HEK293 (cell line): ENCODE data around the gene KCNQ2.
A peak's percentile ranks its signal among the peaks of the same experiment; 100 is the strongest.

Experiments used
- CTCF ChIA-PET: fragments of 350-600 bp; formaldehyde crosslinking; extraction: SDS; loops from one replicate; lab custom pipeline; 2021; ENCODE audit warnings: antibody characterized with exemption; lab: Yijun Ruan, JAX
- POLR2A ChIA-PET: fragments of 300-600 bp; formaldehyde crosslinking; extraction: SDS; loops from one replicate; lab custom pipeline; 2020; ENCODE audit warnings: antibody characterized with exemption, inconsistent platforms; lab: Yijun Ruan, JAX
- H3K27ac ChIP-seq: fragments of 200-500 bp; sonication (Bioruptor generic); 2 replicates; pipeline ENCODE4 v1.5.1; 2014; ENCODE audit warnings: low read depth, low read length, control low read depth, inconsistent platforms; ENCODE audit errors: extremely low read depth
- H3K36me3 ChIP-seq, 2 experiments: fragments of 200-500 bp in 1 of 2; sonication (Bioruptor generic) in 1 of 2; 1 replicate in 1 of 2; 2 replicates in 1 of 2; pipeline ENCODE4 v1.5.1; 2014 to 2017; ENCODE audit warnings: inconsistent platforms in 2 of 2, low read length in 2 of 2; ENCODE audit not compliant: control insufficient read depth in 2 of 2, insufficient read depth in 1 of 2
- H3K4me1 ChIP-seq: fragments of 200-500 bp; sonication (Bioruptor generic); 2 replicates; pipeline ENCODE4 v1.5.1; 2014; ENCODE audit warnings: mild to moderate bottlenecking, low read length, inconsistent platforms; ENCODE audit not compliant: control insufficient read depth, insufficient read depth
- H3K4me3 ChIP-seq: 2 replicates; pipeline ENCODE4 v1.5.1; 2011; ENCODE audit warnings: low read depth, mild to moderate bottlenecking, control low read depth, low read length, moderate library complexity
- H3K9me3 ChIP-seq: fragments of 200-500 bp; sonication (Bioruptor generic); 2 replicates; pipeline ENCODE4 v1.5.1; 2014; ENCODE audit warnings: low read depth, low read length, inconsistent platforms; ENCODE audit not compliant: control insufficient read depth, insufficient read depth
- EGR2 ChIP-seq: fragments of 450-650 bp; formaldehyde crosslinking; IDR thresholded peaks from 2 replicates; pipeline ENCODE4 v1.5.1; 2016; ENCODE audit warnings: low read depth, missing biosample characterization, missing genetic modification characterization
- KLF9 ChIP-seq: fragments of 450-650 bp; formaldehyde crosslinking; IDR thresholded peaks from 2 replicates; pipeline ENCODE4 v1.5.1; 2016; ENCODE audit warnings: missing biosample characterization, missing genetic modification characterization, low read depth
- MEIS1 ChIP-seq: sonication (generic); formaldehyde crosslinking; IDR thresholded peaks from 2 replicates; pipeline ENCODE4 v1.8.1; 2022; ENCODE audit warnings: missing genetic modification reagents, mild to moderate bottlenecking, borderline replicate concordance
- REPIN1 ChIP-seq: fragments of 450-650 bp; formaldehyde crosslinking; IDR thresholded peaks from 2 replicates; pipeline ENCODE4 v1.5.1; 2017; ENCODE audit warnings: missing biosample characterization, missing genetic modification characterization, low read depth
- SP7 ChIP-seq: fragments of 450-650 bp; formaldehyde crosslinking; IDR thresholded peaks from 2 replicates; pipeline ENCODE4 v1.5.1; 2016; ENCODE audit warnings: missing biosample characterization, missing genetic modification characterization
- ZFP3 ChIP-seq: fragments of 450-650 bp; formaldehyde crosslinking; IDR thresholded peaks from 2 replicates; pipeline ENCODE4 v1.5.1; 2016; ENCODE audit warnings: low read depth, missing biosample characterization, missing genetic modification characterization
- ZFP41 ChIP-seq: fragments of 450-650 bp; formaldehyde crosslinking; IDR thresholded peaks from 2 replicates; pipeline ENCODE4 v1.5.1; 2016; ENCODE audit warnings: missing biosample characterization, missing genetic modification characterization, borderline replicate concordance
- ZIC2 ChIP-seq: fragments of 450-650 bp; formaldehyde crosslinking; IDR thresholded peaks from 2 replicates; pipeline ENCODE4 v1.5.1; 2016; ENCODE audit warnings: missing biosample characterization, missing genetic modification characterization
- ZNF24 ChIP-seq: fragments of 450-650 bp; formaldehyde crosslinking; IDR thresholded peaks from 2 replicates; pipeline ENCODE4 v1.5.1; 2016; ENCODE audit warnings: missing biosample characterization, missing genetic modification characterization
- ZNF335 ChIP-seq: fragments of 450-650 bp; formaldehyde crosslinking; conservative IDR thresholded peaks from 2 replicates; pipeline ENCODE4 v1.5.1; 2016; ENCODE audit warnings: missing biosample characterization, missing genetic modification characterization
- ZNF366 ChIP-seq: fragments of 450-650 bp; formaldehyde crosslinking; conservative IDR thresholded peaks from 2 replicates; pipeline ENCODE4 v1.5.1; 2016; ENCODE audit warnings: missing biosample characterization, missing genetic modification characterization
- ZNF529 ChIP-seq: fragments of 450-650 bp; formaldehyde crosslinking; IDR thresholded peaks from 2 replicates; pipeline ENCODE4 v1.5.1; 2017; ENCODE audit warnings: missing genetic modification characterization, missing biosample characterization; ENCODE audit not compliant: insufficient replicate concordance
- ZNF600 ChIP-seq: fragments of 450-650 bp; formaldehyde crosslinking; IDR thresholded peaks from 2 replicates; pipeline ENCODE4 v1.5.1; 2016; ENCODE audit warnings: missing biosample characterization, missing genetic modification characterization
- ZNF610 ChIP-seq: fragments of 450-650 bp; formaldehyde crosslinking; IDR thresholded peaks from 2 replicates; pipeline ENCODE4 v1.5.1; 2016; ENCODE audit warnings: missing biosample characterization, missing genetic modification characterization, borderline replicate concordance
- ZNF621 ChIP-seq: fragments of 450-650 bp; formaldehyde crosslinking; IDR thresholded peaks from 2 replicates; pipeline ENCODE4 v1.5.1; 2017; ENCODE audit warnings: missing biosample characterization, missing genetic modification characterization
- ZNF660 ChIP-seq: fragments of 450-650 bp; IDR thresholded peaks from 2 replicates; pipeline ENCODE4 v1.5.1; 2018; ENCODE audit warnings: missing biosample characterization, mild to moderate bottlenecking, missing genetic modification characterization
- TF ChIP-seq, protein P1 (sequence below): fragments of 450-650 bp; formaldehyde crosslinking; IDR thresholded peaks from 2 replicates; pipeline ENCODE4 v1.5.1; 2016; ENCODE audit warnings: missing biosample characterization, missing genetic modification characterization
- TF ChIP-seq, protein P2 (sequence below): fragments of 450-650 bp; formaldehyde crosslinking; IDR thresholded peaks from 2 replicates; pipeline ENCODE4 v1.5.1; 2016; ENCODE audit warnings: missing biosample characterization, missing genetic modification characterization
- TF ChIP-seq, protein P3 (sequence below): fragments of 450-650 bp; formaldehyde crosslinking; IDR thresholded peaks from 2 replicates; pipeline ENCODE4 v1.5.1; 2016; ENCODE audit warnings: missing biosample characterization, missing genetic modification characterization
- TF ChIP-seq, protein P4 (sequence below): fragments of 450-650 bp; formaldehyde crosslinking; optimal IDR thresholded peaks from 2 replicates; pipeline ENCODE3; 2016; ENCODE audit warnings: missing biosample characterization, mild to moderate bottlenecking, missing genetic modification characterization
- TF ChIP-seq, protein P5 (sequence below): fragments of 450-650 bp; formaldehyde crosslinking; IDR thresholded peaks from 2 replicates; pipeline ENCODE4 v1.5.1; 2016; ENCODE audit warnings: missing biosample characterization, missing genetic modification characterization

KCNQ2 gene

DNA sequence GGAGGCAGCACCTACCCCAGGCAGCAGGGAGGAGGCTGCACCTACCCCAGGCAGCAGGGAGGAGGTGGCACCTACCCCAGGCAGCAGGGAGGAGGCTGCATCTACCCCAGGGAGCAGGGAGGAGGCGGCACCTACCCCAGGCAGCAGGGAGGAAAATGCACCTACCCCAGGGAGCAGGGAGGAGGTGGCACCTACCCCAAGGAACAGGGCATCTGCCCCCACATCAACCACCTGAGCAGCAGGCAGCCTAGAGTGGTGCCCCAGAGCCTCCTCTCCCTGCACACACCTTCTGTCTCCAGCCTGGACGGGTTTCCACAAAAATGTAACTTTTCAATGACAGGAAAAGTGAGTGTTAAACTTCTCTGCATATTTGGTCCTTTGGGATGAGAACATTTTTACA is 10.2 kb downstream of the KCNQ2 start (continued):
- TF ChIP-seq, protein P1, sequence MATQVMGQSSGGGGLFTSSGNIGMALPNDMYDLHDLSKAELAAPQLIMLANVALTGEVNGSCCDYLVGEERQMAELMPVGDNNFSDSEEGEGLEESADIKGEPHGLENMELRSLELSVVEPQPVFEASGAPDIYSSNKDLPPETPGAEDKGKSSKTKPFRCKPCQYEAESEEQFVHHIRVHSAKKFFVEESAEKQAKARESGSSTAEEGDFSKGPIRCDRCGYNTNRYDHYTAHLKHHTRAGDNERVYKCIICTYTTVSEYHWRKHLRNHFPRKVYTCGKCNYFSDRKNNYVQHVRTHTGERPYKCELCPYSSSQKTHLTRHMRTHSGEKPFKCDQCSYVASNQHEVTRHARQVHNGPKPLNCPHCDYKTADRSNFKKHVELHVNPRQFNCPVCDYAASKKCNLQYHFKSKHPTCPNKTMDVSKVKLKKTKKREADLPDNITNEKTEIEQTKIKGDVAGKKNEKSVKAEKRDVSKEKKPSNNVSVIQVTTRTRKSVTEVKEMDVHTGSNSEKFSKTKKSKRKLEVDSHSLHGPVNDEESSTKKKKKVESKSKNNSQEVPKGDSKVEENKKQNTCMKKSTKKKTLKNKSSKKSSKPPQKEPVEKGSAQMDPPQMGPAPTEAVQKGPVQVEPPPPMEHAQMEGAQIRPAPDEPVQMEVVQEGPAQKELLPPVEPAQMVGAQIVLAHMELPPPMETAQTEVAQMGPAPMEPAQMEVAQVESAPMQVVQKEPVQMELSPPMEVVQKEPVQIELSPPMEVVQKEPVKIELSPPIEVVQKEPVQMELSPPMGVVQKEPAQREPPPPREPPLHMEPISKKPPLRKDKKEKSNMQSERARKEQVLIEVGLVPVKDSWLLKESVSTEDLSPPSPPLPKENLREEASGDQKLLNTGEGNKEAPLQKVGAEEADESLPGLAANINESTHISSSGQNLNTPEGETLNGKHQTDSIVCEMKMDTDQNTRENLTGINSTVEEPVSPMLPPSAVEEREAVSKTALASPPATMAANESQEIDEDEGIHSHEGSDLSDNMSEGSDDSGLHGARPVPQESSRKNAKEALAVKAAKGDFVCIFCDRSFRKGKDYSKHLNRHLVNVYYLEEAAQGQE = no peak
- TF ChIP-seq ZNF660 (tag by site-specific recombination) = no peak
- TF ChIP-seq ZNF621 (tag by site-specific recombination) = no peak
- no peak for TF ChIP-seq ZNF610
- TF ChIP-seq REPIN1 (tag by site-specific recombination) = no peak
- TF ChIP-seq ZNF335 (tag by site-specific recombination) = no peak

DNA sequence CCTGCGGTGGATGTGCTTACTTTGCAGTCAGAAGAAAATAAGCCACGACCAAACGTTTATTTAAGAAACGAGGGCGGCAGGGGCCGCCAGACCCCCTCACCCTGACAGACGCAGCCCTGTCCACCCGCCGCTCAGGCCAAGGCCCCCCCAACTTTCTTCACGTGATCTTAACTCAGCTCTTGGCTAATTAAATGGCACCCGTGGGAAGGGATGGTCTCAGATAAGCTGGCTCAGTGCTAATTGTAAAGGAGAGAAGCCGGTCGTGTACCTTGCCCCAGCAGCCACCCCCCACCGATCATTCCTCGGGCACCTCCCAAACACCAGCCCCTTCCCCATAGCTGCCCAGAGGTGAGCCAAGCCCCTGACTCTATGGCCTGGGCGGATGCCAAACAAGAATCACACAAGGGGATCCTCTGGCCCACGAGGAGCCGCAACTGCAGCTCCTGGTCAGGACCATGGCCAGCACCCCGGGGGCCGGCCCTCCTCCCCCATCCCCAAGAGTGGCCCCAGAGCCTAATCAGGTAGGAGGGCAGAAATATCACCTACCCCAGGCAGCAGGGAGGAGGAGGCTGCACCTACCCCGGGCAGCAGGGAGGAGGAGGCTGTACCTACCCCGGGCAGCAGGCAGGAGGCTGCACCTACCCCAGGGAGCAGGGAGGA is 11.2 kb downstream of the KCNQ2 start:
- Histone ChIP-seq H3K9me3 (no peaks in the 10 kb centered on the region), H3K27ac (no peak overlapping the region), H3K4me1 (no peaks in the 10 kb centered on the region), H3K36me3 (no peaks in the 10 kb centered on the region), H3K4me3 (no peak overlapping the region)
- POLR2A ChIA-PET = no interaction called here
- TF ChIP-seq, protein P2, sequence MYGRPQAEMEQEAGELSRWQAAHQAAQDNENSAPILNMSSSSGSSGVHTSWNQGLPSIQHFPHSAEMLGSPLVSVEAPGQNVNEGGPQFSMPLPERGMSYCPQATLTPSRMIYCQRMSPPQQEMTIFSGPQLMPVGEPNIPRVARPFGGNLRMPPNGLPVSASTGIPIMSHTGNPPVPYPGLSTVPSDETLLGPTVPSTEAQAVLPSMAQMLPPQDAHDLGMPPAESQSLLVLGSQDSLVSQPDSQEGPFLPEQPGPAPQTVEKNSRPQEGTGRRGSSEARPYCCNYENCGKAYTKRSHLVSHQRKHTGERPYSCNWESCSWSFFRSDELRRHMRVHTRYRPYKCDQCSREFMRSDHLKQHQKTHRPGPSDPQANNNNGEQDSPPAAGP = 0 out of 2 replicates have a peak, but pooled peaks have one; percentile 12
- TF ChIP-seq ZNF366 (tag by site-specific recombination) (no peak), ZNF529 (tag by site-specific recombination) (no peak), EGR2 (tag by site-specific recombination) (peak; percentile 44; the same call in 1 of the 2 replicates), ZFP3 (no peak), ZFP41 (no peak), MEIS1 (CRISPR knock-in tag) (no peak), ZIC2 (tag by site-specific recombination) (0 out of 2 replicates have a peak, but pooled peaks have one; percentile 11), SP7 (no peak), ZNF24 (no peak), ZNF600 (tag by site-specific recombination) (no peak), KLF9 (no peak)
- TF ChIP-seq, protein P3, sequence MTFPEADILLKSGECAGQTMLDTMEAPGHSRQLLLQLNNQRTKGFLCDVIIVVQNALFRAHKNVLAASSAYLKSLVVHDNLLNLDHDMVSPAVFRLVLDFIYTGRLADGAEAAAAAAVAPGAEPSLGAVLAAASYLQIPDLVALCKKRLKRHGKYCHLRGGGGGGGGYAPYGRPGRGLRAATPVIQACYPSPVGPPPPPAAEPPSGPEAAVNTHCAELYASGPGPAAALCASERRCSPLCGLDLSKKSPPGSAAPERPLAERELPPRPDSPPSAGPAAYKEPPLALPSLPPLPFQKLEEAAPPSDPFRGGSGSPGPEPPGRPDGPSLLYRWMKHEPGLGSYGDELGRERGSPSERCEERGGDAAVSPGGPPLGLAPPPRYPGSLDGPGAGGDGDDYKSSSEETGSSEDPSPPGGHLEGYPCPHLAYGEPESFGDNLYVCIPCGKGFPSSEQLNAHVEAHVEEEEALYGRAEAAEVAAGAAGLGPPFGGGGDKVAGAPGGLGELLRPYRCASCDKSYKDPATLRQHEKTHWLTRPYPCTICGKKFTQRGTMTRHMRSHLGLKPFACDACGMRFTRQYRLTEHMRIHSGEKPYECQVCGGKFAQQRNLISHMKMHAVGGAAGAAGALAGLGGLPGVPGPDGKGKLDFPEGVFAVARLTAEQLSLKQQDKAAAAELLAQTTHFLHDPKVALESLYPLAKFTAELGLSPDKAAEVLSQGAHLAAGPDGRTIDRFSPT (tag by site-specific recombination) = no peak
- TF ChIP-seq, protein P1 = peak; percentile 99
- TF ChIP-seq, protein P4, sequence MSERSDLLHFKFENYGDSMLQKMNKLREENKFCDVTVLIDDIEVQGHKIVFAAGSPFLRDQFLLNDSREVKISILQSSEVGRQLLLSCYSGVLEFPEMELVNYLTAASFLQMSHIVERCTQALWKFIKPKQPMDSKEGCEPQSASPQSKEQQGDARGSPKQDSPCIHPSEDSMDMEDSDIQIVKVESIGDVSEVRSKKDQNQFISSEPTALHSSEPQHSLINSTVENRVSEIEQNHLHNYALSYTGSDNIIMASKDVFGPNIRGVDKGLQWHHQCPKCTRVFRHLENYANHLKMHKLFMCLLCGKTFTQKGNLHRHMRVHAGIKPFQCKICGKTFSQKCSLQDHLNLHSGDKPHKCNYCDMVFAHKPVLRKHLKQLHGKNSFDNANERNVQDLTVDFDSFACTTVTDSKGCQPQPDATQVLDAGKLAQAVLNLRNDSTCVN (tag by site-specific recombination) = peak; percentile 16
- TF ChIP-seq, protein P5, sequence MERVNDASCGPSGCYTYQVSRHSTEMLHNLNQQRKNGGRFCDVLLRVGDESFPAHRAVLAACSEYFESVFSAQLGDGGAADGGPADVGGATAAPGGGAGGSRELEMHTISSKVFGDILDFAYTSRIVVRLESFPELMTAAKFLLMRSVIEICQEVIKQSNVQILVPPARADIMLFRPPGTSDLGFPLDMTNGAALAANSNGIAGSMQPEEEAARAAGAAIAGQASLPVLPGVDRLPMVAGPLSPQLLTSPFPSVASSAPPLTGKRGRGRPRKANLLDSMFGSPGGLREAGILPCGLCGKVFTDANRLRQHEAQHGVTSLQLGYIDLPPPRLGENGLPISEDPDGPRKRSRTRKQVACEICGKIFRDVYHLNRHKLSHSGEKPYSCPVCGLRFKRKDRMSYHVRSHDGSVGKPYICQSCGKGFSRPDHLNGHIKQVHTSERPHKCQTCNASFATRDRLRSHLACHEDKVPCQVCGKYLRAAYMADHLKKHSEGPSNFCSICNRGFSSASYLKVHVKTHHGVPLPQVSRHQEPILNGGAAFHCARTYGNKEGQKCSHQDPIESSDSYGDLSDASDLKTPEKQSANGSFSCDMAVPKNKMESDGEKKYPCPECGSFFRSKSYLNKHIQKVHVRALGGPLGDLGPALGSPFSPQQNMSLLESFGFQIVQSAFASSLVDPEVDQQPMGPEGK = 0 out of 2 replicates have a peak, but pooled peaks have one; percentile 37
- CTCF ChIA-PET = no interaction called here
